ENCODE measurements around the gene RIPK3.

The RIPK3 gene

DNA sequence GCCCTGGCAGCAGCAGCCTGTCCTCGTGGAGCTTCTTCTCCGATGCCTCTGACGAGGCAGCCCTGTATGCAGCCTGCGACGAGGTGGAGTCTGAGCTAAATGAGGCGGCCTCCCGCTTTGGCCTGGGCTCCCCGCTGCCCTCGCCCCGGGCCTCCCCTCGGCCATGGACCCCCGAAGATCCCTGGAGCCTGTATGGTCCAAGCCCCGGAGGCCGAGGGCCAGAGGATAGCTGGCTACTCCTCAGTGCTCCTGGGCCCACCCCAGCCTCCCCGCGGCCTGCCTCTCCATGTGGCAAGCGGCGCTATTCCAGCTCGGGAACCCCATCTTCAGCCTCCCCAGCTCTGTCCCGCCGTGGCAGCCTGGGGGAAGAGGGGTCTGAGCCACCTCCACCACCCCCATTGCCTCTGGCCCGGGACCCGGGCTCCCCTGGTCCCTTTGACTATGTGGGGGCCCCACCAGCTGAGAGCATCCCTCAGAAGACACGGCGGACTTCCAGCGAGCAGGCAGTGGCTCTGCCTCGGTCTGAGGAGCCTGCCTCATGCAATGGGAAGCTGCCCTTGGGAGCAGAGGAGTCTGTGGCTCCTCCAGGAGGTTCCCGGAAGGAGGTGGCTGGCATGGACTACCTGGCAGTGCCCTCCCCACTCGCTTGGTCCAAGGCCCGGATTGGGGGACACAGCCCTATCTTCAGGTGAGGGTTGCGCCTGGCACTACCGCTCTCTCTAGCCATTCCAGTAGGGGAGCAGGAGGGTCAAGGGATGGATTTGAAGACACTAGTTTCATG, 30.3 kb upstream of the RIPK3 start:
- no peak for ATAC-seq
- TF ChIP-seq, protein P1, sequence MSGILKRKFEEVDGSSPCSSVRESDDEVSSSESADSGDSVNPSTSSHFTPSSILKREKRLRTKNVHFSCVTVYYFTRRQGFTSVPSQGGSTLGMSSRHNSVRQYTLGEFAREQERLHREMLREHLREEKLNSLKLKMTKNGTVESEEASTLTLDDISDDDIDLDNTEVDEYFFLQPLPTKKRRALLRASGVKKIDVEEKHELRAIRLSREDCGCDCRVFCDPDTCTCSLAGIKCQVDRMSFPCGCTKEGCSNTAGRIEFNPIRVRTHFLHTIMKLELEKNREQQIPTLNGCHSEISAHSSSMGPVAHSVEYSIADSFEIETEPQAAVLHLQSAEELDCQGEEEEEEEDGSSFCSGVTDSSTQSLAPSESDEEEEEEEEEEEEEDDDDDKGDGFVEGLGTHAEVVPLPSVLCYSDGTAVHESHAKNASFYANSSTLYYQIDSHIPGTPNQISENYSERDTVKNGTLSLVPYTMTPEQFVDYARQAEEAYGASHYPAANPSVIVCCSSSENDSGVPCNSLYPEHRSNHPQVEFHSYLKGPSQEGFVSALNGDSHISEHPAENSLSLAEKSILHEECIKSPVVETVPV (CRISPR knock-in tag; IDR thresholded peaks at IDR 0.05), result no peak
- TF ChIP-seq, protein P2, sequence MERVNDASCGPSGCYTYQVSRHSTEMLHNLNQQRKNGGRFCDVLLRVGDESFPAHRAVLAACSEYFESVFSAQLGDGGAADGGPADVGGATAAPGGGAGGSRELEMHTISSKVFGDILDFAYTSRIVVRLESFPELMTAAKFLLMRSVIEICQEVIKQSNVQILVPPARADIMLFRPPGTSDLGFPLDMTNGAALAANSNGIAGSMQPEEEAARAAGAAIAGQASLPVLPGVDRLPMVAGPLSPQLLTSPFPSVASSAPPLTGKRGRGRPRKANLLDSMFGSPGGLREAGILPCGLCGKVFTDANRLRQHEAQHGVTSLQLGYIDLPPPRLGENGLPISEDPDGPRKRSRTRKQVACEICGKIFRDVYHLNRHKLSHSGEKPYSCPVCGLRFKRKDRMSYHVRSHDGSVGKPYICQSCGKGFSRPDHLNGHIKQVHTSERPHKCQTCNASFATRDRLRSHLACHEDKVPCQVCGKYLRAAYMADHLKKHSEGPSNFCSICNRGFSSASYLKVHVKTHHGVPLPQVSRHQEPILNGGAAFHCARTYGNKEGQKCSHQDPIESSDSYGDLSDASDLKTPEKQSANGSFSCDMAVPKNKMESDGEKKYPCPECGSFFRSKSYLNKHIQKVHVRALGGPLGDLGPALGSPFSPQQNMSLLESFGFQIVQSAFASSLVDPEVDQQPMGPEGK (CRISPR knock-in tag; IDR thresholded peaks at IDR 0.05; ENCODE audit: borderline replicate concordance), result no peak
- TF ChIP-seq ZFP30 (CRISPR knock-in tag; IDR thresholded peaks at IDR 0.05) (no peak), CSDC2 (CRISPR knock-in tag; IDR thresholded peaks at IDR 0.05) (no peak), ARNTL (CRISPR knock-in tag; IDR thresholded peaks at IDR 0.05; ENCODE audit: borderline replicate concordance, low read depth) (no peak), OSR1 (CRISPR knock-in tag; IDR thresholded peaks at IDR 0.05) (no peak), ZNF8 (CRISPR knock-in tag; IDR thresholded peaks at IDR 0.05) (no peak), TOX (CRISPR knock-in tag; IDR thresholded peaks at IDR 0.05; ENCODE audit: borderline replicate concordance) (no peak), TCF4 (CRISPR knock-in tag; IDR thresholded peaks at IDR 0.05; ENCODE audit: borderline replicate concordance) (no peak), ISL1 (CRISPR knock-in tag; IDR thresholded peaks at IDR 0.05) (no peak), GLIS3 (CRISPR knock-in tag; IDR thresholded peaks at IDR 0.05) (no peak), ESRRG (CRISPR knock-in tag; IDR thresholded peaks at IDR 0.05) (no peak), ZFP3 (CRISPR knock-in tag; IDR thresholded peaks at IDR 0.05) (no peak), ZC3H10 (CRISPR knock-in tag; IDR thresholded peaks at IDR 0.05) (no peak), ZNF565 (CRISPR knock-in tag; conservative IDR thresholded peaks at IDR 0.05; ENCODE audit: low read depth) (no peak)
- TF ChIP-seq, protein P3, sequence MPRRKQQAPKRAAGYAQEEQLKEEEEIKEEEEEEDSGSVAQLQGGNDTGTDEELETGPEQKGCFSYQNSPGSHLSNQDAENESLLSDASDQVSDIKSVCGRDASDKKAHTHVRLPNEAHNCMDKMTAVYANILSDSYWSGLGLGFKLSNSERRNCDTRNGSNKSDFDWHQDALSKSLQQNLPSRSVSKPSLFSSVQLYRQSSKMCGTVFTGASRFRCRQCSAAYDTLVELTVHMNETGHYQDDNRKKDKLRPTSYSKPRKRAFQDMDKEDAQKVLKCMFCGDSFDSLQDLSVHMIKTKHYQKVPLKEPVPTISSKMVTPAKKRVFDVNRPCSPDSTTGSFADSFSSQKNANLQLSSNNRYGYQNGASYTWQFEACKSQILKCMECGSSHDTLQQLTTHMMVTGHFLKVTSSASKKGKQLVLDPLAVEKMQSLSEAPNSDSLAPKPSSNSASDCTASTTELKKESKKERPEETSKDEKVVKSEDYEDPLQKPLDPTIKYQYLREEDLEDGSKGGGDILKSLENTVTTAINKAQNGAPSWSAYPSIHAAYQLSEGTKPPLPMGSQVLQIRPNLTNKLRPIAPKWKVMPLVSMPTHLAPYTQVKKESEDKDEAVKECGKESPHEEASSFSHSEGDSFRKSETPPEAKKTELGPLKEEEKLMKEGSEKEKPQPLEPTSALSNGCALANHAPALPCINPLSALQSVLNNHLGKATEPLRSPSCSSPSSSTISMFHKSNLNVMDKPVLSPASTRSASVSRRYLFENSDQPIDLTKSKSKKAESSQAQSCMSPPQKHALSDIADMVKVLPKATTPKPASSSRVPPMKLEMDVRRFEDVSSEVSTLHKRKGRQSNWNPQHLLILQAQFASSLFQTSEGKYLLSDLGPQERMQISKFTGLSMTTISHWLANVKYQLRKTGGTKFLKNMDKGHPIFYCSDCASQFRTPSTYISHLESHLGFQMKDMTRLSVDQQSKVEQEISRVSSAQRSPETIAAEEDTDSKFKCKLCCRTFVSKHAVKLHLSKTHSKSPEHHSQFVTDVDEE (CRISPR knock-in tag; IDR thresholded peaks at IDR 0.05), result no peak
- TF ChIP-seq, protein P4, sequence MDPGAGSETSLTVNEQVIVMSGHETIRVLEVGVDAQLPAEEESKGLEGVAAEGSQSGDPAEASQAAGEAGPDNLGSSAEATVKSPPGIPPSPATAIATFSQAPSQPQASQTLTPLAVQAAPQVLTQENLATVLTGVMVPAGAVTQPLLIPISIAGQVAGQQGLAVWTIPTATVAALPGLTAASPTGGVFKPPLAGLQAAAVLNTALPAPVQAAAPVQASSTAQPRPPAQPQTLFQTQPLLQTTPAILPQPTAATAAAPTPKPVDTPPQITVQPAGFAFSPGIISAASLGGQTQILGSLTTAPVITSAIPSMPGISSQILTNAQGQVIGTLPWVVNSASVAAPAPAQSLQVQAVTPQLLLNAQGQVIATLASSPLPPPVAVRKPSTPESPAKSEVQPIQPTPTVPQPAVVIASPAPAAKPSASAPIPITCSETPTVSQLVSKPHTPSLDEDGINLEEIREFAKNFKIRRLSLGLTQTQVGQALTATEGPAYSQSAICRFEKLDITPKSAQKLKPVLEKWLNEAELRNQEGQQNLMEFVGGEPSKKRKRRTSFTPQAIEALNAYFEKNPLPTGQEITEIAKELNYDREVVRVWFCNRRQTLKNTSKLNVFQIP (CRISPR knock-in tag; IDR thresholded peaks at IDR 0.05; ENCODE audit: borderline replicate concordance, low read depth), result no peak
- TF ChIP-seq, protein P5, sequence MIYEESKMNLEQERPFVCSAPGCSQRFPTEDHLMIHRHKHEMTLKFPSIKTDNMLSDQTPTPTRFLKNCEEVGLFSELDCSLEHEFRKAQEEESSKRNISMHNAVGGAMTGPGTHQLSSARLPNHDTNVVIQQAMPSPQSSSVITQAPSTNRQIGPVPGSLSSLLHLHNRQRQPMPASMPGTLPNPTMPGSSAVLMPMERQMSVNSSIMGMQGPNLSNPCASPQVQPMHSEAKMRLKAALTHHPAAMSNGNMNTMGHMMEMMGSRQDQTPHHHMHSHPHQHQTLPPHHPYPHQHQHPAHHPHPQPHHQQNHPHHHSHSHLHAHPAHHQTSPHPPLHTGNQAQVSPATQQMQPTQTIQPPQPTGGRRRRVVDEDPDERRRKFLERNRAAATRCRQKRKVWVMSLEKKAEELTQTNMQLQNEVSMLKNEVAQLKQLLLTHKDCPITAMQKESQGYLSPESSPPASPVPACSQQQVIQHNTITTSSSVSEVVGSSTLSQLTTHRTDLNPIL (CRISPR knock-in tag; IDR thresholded peaks at IDR 0.05; ENCODE audit: low read depth), result no peak

DNA sequence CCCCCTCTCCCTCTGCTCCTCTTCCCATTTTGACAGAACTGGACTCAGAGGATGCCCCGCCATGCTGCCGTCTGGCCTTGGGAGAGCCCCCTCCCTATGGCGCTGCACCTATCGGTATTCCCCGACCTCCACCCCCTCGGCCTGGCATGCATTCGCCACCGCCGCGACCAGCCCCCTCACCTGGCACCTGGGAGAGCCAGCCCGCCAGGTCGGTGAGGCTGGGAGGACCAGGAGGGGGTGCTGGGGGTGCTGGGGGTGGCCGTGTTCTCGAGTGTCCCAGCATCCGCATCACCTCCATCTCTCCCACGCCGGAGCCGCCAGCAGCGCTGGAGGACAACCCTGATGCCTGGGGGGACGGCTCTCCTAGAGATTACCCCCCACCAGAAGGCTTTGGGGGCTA, 29.7 kb upstream of the RIPK3 start:
- no peak for ATAC-seq
- TF ChIP-seq ZNF565 (CRISPR knock-in tag; conservative IDR thresholded peaks at IDR 0.05; ENCODE audit: low read depth) (no peak), ZNF70 (CRISPR knock-in tag; IDR thresholded peaks at IDR 0.05) (no peak), ESRRG (CRISPR knock-in tag; IDR thresholded peaks at IDR 0.05) (no peak), BACH2 (CRISPR knock-in tag; IDR thresholded peaks at IDR 0.05; ENCODE audit: borderline replicate concordance) (no peak)
- TF ChIP-seq, protein P1 (CRISPR knock-in tag; IDR thresholded peaks at IDR 0.05), result no peak
